SK-N-SH treated with all-trans-retinoic acid at 6 μM for 48 hours (cell line): Measurements from ENCODE around the gene EFCAB7.
A peak's percentile ranks its signal among the peaks of the same experiment; 100 is the strongest.

Experiments used
- ATAC-seq: fragments of 200-7000 bp; cut with Tn5 transposase; 3 replicates; pipeline ENCODE4 v1.9.1; 2020; ENCODE audit warnings: mild to moderate bottlenecking, moderate library complexity
- SNAI2 ChIP-seq: fragments of 250-450 bp; sonication (Bioruptor Pico); IDR thresholded peaks from 2 replicates; pipeline ENCODE4 v1.5.0; 2020; ENCODE audit warnings: mild to moderate bottlenecking, moderate library complexity
- TOX ChIP-seq: fragments of 250-450 bp; sonication (Bioruptor Pico); IDR thresholded peaks from 2 replicates; pipeline ENCODE4 v1.8.0; 2021; ENCODE audit warnings: mild to moderate bottlenecking, moderate library complexity, borderline replicate concordance
- ZFP3 ChIP-seq: fragments of 250-450 bp; sonication (Bioruptor Pico); IDR thresholded peaks from 2 replicates; pipeline ENCODE4 v1.5.0; 2020; ENCODE audit warnings: mild to moderate bottlenecking, moderate library complexity
- ZFP30 ChIP-seq: fragments of 450-650 bp; formaldehyde crosslinking; IDR thresholded peaks from 2 replicates; pipeline ENCODE4 v1.5.0; 2022; ENCODE audit warnings: mild to moderate bottlenecking, moderate library complexity

EFCAB7 gene

DNA sequence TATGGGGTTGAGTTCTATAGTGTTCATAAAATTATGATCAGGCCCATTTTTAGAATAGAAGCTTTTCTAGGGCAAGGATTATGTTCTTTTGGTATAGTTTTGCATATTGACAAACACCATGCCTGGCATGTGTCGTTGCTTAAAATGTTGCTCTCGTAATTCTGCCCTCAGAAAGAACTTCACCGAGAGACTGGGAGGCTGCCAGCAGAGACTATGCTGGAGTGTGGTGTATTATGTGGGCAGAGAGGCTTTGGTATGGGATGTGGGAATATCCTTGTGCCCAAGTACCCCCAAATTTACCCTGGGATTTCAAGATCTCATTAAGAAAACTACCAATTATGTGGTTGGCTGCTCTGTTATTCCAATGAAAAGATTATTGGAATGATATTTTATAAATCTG is 97.8 kb downstream of the EFCAB7 start (continued):
- no peak for TF ChIP-seq SNAI2 (CRISPR knock-in tag)

DNA sequence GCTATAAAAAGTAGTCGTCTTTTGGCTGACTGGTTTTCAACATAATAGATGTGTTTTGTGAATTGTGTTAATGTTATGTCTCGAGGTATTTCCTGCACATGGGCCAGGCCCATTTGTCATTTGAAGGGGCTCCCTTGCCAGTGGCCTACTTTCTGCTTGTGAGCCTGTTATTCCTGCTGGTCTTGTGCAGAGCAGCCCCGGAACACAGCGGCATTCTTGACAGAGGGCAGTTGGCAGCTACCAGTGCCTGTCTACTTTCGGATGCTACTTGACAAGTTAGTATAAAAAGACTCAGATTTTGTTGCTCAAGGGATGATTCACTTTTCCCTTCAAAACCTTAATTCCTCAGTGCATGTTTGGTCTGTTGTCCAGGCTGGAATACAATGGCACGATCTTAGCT is 98.4 kb downstream of the EFCAB7 start:
- ATAC-seq: peak; percentile 68
- 0 out of 2 replicates have a peak, but pooled peaks have one; percentile 23 for TF ChIP-seq TOX (CRISPR knock-in tag)
- TF ChIP-seq ZFP30 (CRISPR knock-in tag): no peak
- no peak for TF ChIP-seq ZFP3 (CRISPR knock-in tag)
